ENCODE measurements around the gene NFIC.
A peak's percentile ranks its signal among the peaks of the same experiment; 100 is the strongest.
"Not testable (repeated sequence)": the region's sequence is repeated elsewhere in the genome, so short reads cannot be mapped to it uniquely, and the experiment has no call there.

The NFIC gene

GRCh38 chr19:3365836-3366752 lies at the start of gene NFIC:
Gene NFIC (plus strand): TSS chr19:3366583. CDS start chr19:3366637, 54 bp downstream.
- DNase-seq: peak; percentile 39

- DNase-seq: no peak
Observed at GRCh38 chr19:3316659-3317207, 49.6 kb upstream of the NFIC start.

GRCh38 chr19:3319643-3320353 lies 46.6 kb upstream of the NFIC start:
- DNase-seq: no peak

DNA sequence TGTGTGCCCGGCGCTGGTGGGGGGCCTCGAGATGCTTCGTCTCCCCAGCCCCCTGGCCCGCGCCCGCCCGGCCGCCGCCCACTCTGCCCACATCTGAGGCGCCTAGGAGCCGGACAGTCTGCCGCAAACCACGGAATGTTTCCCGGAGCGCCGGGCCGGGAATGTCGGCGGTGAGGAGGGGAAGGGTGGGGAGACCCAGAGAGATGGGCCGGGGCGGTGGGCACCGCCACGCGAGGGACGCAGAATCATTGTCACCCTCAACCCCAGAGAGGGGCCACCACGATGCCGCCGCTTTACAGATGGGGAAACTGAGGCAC lies 46.1 kb upstream of the NFIC start:
- DNase-seq: no peak

DNA sequence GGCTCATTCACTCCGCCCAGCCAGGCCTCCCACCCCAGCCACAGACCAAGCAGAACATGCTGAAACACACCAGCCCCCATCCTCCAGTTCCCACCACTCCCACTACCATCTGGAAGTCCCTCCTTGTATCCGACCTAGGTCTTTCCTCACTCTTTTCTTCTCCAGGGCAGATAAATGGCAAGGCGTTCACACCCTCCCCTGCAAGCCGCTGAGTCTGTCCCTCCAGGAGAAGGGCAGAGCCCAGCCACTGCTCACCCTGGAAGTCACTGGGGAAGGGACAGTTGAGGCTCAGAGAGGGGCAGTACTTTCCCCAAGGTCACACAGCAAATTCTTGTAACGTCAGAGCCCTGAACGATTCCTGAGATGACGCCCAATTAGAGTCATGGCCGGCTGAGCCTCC lies 45.5 kb upstream of the NFIC start:
- no peak for DNase-seq

DNA sequence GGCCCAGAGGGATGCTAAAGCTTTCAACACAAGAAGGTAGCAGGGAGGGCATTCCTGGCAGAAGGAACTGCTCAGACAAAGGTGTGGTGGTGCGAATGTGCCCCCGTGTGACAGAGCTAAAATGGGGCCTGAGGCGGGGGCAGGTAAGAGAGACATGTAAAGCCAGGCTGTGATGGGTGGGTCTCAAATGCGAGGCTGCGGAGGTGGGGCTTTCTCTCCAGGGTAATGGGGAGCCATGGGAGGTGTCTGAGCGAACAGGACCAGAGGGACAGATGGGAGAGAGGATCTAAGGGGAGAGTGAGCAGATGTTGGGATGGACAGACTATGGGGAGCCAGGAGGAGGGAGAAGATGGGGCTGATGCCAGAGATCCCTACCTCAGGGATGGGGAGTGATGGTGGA lies 44.7 kb upstream of the NFIC start:
- DNase-seq: no peak

DNA sequence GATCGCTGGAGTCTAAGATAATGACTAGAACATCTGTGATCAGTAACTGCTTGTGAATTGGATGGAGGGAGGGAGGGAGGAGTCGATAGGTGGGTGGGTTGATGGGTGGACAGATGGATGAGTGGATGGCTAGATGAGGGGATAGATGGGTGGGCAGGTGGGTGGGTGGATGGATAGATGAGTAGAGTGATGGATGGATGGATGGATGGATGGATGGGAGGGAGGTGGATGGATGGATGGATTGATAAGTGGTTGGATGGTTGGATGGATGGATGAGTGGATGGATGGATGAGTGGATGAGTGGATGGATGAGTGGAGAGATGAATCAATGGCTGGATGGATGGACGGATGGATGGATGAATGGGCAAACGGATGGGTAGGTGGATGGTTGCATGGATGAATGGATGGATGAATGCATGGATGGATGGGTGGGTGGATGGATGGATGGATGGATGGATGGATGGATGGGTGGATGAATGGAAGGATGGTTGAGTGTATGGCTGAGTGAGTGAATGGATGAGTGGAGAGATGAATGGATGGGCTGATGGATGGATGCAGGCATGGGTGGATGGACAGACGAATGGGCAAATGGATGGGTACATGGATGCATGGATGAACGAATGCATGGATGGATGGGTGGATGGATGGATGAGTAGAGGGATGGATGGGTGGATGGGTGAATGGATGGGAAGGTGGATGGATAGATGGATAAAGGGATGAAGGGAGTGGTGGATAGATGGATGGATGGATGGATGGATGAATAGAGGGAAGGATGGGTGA lies 44.0 kb upstream of the NFIC start:
- DNase-seq: no peak

DNA sequence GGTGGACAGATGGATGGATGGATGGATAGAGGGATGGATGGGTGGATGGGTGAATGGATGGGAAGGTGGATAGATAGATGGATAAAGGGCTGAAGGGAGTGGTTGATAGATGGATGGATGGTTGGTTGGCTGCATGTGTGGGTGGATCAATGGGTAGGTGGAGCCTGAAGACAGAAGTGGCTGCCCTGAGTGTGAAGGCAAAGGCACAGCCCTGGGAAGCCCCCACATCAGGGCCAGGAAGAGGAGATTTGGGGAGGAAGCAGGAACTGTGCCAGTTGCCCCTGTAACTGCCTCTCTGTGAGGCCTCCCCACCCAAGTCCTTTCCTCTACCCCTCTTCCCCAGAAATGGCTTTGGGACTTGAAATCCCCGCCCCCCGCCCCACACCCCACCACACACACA lies 43.4 kb upstream of the NFIC start:
- no peak for DNase-seq

DNA sequence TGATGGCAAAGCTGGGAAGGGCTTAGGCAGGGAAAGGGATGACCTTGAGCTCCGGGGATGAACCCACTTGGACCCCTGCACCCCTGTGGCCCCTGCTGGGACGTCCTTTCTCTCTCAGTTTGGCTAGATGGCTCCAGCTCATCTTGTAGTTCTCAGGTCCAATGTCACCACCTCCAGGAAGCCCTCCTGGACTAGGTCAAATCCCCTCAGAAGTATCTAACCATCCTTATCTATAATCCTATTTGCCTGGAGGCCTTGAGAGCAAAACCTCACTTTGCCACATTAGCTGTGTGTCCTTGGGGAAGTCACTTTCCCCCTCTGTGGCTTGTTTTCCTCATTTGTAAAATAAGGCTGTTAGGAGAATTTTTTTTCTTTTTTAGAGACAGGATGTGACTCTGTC lies 42.7 kb upstream of the NFIC start:
- DNase-seq: no peak

GRCh38 chr19:3324405-3324856 lies 42.0 kb upstream of the NFIC start:
- DNase-seq: peak; percentile 72

DNA sequence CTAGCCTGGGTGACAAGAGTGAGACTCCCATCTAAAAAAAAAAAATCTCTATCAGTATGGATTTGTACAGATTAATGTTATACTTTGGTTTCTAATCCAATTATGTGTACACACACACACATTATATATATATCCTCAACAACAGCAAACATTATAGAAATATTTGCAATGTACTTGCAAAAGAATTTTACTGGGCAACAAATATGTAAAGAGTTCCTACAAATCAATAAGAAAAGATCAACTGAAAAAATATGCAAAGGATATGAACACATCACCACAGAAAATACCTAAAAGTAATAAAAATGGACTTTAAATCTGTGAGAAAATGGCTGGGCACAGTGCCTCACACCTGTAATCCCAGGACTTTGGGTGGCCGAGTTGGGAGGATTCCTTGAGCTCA lies 40.9 kb upstream of the NFIC start:
- no peak for DNase-seq

GRCh38 chr19:3328743-3329142 lies 37.6 kb upstream of the NFIC start:
- no peak for DNase-seq

- no peak for DNase-seq
Observed at GRCh38 chr19:3330047-3330446, 36.3 kb upstream of the NFIC start.

GRCh38 chr19:3332232-3332631 lies 34.2 kb upstream of the NFIC start:
- DNase-seq: not testable (repeated sequence)

GRCh38 chr19:3333020-3333583 lies 33.3 kb upstream of the NFIC start:
- DNase-seq: no peak

DNA sequence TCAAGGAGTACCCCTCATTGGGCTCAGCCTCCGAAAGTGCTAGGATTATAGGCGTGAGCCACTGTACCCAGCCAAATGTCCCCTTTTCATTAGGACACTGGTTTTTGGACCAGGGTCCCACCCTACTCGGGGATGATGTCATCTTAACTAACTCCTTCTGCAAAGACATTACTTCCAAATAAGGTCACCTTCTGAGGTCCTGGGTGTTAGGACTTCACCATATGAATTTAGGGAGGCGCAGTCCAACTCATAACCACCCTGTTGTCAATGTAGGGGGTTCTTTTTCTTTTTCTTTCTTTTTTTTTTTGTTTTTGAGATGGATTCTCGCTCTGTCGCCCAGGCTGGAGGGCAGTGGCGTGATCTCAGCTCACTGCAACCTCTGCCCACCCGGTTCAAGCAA lies 32.7 kb upstream of the NFIC start:
- DNase-seq: no peak

DNA sequence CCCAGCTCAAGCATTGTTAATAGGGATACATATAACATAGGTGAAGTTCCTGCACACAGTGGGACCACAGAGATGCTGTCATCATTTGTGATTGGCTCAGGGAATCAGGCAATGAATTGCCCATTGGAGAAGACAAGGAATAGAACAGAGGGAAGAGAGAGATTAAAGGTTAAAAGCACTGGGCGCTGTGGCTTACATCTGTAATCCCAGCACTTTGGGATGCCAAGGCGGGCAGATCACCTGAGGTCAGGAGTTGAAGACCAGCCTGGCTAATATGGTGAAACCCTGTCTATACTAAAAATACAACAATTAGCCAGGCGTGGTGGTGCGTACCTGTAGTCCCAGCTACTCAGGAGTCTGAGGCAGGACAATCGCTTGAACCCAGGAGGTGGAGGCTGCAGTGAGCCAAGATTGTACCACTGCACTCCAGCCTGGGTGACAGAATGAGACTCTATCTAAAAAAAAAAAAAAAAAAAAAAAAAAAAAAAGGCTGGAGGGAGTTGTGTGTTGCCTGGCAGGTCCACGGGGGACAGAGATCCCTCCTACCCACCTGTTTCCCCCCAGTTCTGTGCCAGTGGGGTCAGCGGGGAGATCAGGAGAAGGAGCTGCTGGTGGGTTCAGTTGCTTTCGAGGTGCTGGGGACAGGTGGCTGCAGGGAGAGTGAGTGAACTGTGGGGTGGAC lies 31.5 kb upstream of the NFIC start:
- DNase-seq: not testable (repeated sequence)

GRCh38 chr19:3335431-3336350 lies 30.7 kb upstream of the NFIC start:
- no peak for DNase-seq

DNA sequence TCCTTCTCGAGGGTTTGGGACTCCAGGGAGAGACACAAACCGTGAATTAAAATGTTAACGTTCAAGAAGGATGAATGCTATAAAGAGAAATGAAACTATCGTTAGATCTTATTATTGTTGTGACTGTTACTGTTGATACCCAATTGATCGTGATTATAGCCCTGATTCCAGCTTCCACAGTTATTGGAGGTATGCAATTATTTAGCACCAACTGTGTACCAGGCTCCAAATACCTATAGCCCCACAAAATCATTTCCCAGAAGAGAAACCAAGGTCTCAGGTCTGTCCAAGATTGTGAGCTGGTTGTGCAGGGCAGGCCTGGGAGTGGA lies 30.1 kb upstream of the NFIC start:
- no peak for DNase-seq

GRCh38 chr19:3336680-3337523 lies 29.5 kb upstream of the NFIC start:
- DNase-seq: no peak
